GM12891 (cell line): ENCODE results near the gene RUBCN.
"Not testable (repeated sequence)": the region's sequence is repeated elsewhere in the genome, so short reads cannot be mapped to it uniquely, and the experiment has no call there.

Experiments used
- PAX5 ChIP-seq: IDR thresholded peaks from 2 replicates; pipeline ENCODE4 v1.6.1; 2011; ENCODE audit warnings: low read length, moderate library complexity, mild to moderate bottlenecking; ENCODE audit not compliant: insufficient read depth, severe bottlenecking
- POLR2A ChIP-seq: IDR thresholded peaks from 2 replicates; pipeline ENCODE4 v1.6.1; 2011; ENCODE audit warnings: low read depth, low read length, control low read depth
- POLR2AphosphoS5 ChIP-seq: IDR thresholded peaks from 2 replicates; pipeline ENCODE4 v1.6.1; 2011; ENCODE audit warnings: low read depth, low read length, control low read depth
- POU2F2 ChIP-seq: IDR thresholded peaks from 2 replicates; pipeline ENCODE4 v1.6.1; 2011; ENCODE audit warnings: low read depth, mild to moderate bottlenecking, control low read depth, low read length, moderate library complexity
- SPI1 ChIP-seq: IDR thresholded peaks from 2 replicates; pipeline ENCODE4 v1.6.1; 2011; ENCODE audit warnings: low read depth, low read length, control low read depth
- TAF1 ChIP-seq: IDR thresholded peaks from 2 replicates; pipeline ENCODE4 v1.6.1; 2011; ENCODE audit warnings: low read depth, low read length, control low read depth

DNA sequence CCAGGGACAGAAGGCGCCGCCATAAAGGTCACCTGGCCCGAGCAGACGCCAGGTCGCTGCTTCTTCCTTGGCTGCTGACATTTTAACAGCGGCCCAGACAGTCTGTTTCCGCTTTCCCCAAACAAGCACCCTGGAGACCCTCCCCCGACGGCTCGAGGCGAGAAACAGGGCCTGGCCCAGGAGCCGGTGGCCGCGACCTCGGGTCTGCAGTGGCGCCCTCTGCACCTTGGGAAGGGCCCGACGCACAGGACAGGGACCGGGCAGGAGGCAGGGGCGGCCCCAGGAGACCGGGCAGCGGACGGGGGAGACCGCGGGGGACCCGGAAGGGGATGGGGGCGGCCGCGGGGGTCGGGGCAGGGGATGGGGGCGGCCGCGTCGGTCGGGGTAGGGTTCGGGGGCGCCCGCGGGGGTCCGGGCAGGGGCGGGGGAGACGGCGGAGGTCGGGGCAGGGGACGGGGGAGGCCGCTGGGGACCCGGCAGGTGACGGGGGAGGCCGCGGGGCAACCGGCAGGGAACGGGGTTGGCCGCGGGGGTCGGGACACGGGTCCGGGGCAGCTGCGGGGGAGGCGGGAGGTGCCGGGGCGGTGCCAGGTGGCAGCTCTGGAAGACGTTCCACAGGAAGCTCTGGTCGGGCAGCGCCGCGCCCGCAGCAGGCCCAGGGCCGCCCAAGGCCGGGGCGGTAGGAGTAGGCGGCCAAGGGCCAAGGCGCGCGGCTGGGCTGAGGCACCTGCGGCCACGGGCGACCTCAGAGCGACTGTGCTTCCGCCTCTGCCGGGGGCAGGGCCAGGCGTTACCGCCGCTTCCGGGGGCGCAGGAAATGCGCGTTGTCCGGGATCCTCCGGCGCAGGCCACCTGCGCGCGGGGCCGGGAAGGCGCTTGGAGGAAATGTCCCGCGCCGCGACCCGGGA lies 82.4 kb downstream of the RUBCN start:
- not testable (repeated sequence) for TF ChIP-seq POLR2AphosphoS5, POLR2A, TAF1, POU2F2, SPI1, PAX5
